Liver (tissue), 9 donors: ENCODE data around the gene RBFA. TPM values are rescaled to one million over a fixed set of nuclear protein-coding genes. Genes with fewer than 3 reads are reported as not detected.

Experiments used
- DNase-seq: peaks from one replicate; pipeline ENCODE4 v3.0.0-alpha.2; 2017; ENCODE audit warnings: low spot score
- H3K27ac ChIP-seq, 2 donors: one replicate each; pipeline ENCODE4 v1.7.0; 2013; ENCODE audit warnings: inconsistent platforms in 2 of 2, low read length in 2 of 2, control low read depth in 1 of 2, low read depth in 1 of 2, mild to moderate bottlenecking in 1 of 2
- H3K27me3 ChIP-seq, 4 donors: one replicate each; pipeline versions ENCODE4 v1.6.1 to v1.7.0; 2013; ENCODE audit warnings: low read length in 3 of 4, inconsistent platforms in 1 of 4, mild to moderate bottlenecking in 1 of 4, moderate library complexity in 1 of 4; ENCODE audit not compliant: control insufficient read depth in 4 of 4, insufficient read depth in 4 of 4
- H3K36me3 ChIP-seq, 4 donors: one replicate each; pipeline versions ENCODE4 v1.6.1 to v1.7.0; 2013; ENCODE audit warnings: low read length in 3 of 4, mild to moderate bottlenecking in 3 of 4, low read depth in 1 of 4, moderate library complexity in 1 of 4; ENCODE audit not compliant: control insufficient read depth in 4 of 4, insufficient read depth in 3 of 4
- H3K4me1 ChIP-seq, 4 donors: one replicate each; pipeline versions ENCODE4 v1.6.1 to v1.7.0; 2013; ENCODE audit warnings: low read length in 3 of 4, mild to moderate bottlenecking in 3 of 4, moderate library complexity in 1 of 4; ENCODE audit not compliant: control insufficient read depth in 4 of 4, insufficient read depth in 4 of 4
- H3K4me3 ChIP-seq, 3 donors: one replicate each; pipeline versions ENCODE4 v1.6.1 to v1.7.0; 2013; ENCODE audit warnings: low read length in 3 of 3, control low read depth in 1 of 3, low read depth in 1 of 3, mild to moderate bottlenecking in 1 of 3
- H3K9ac ChIP-seq, 2 donors: one replicate each; pipeline ENCODE4 v1.7.0; 2013; ENCODE audit warnings: low read length in 2 of 2, mild to moderate bottlenecking in 2 of 2, moderate library complexity in 2 of 2, control low read depth in 1 of 2, low read depth in 1 of 2
- H3K9me3 ChIP-seq, 4 donors: one replicate each; pipeline versions ENCODE4 v1.6.1 to v1.7.0; 2013; ENCODE audit warnings: low read length in 3 of 4; ENCODE audit not compliant: control insufficient read depth in 4 of 4
- CTCF ChIP-seq: fragments of 150-350 bp; IDR thresholded peaks from 2 replicates; pipeline ENCODE4 v1.5.1; 2017; ENCODE audit warnings: improper control_type of control experiment, low read depth, low read length; ENCODE audit not compliant: missing input control
- EGR1 ChIP-seq, 2 donors: IDR thresholded peaks; 2 replicates each; pipeline ENCODE4 v1.6.1; 2016 to 2018; ENCODE audit warnings: antibody characterized with exemption in 2 of 2, low read depth in 2 of 2
- FOXA1 ChIP-seq: IDR thresholded peaks from 2 replicates; pipeline ENCODE4 v1.6.1; 2016; ENCODE audit warnings: antibody characterized with exemption
- FOXA2 ChIP-seq: IDR thresholded peaks from 2 replicates; pipeline ENCODE4 v1.6.1; 2016; ENCODE audit warnings: antibody characterized with exemption
- GABPA ChIP-seq, 2 donors: IDR thresholded peaks in 1 of 2; conservative IDR thresholded peaks in 1 of 2; 2 replicates each; pipeline ENCODE4 v1.6.1; 2016; ENCODE audit warnings: antibody characterized with exemption in 2 of 2, mild to moderate bottlenecking in 1 of 2, moderate library complexity in 1 of 2
- HNF4G ChIP-seq: IDR thresholded peaks from 2 replicates; pipeline ENCODE4 v1.6.1; 2016; ENCODE audit warnings: antibody characterized with exemption
- JUND ChIP-seq, 2 donors: IDR thresholded peaks; 2 replicates each; pipeline ENCODE4 v1.6.1; 2016; ENCODE audit warnings: antibody characterized with exemption in 2 of 2
- MAX ChIP-seq: IDR thresholded peaks from 2 replicates; pipeline ENCODE4 v1.6.1; 2016; ENCODE audit warnings: antibody characterized with exemption
- NR2F2 ChIP-seq: IDR thresholded peaks from 2 replicates; pipeline ENCODE4 v1.6.1; 2016; ENCODE audit warnings: antibody characterized with exemption
- RAD21 ChIP-seq, 2 donors: IDR thresholded peaks; 2 replicates each; pipeline ENCODE4 v1.6.1; 2016; ENCODE audit warnings: antibody characterized with exemption in 2 of 2, mild to moderate bottlenecking in 2 of 2
- RXRA ChIP-seq, 2 donors: IDR thresholded peaks; 2 replicates each; pipeline ENCODE4 v1.6.1; 2017 to 2018; ENCODE audit warnings: antibody characterized with exemption in 2 of 2, mild to moderate bottlenecking in 1 of 2
- SP1 ChIP-seq: IDR thresholded peaks from 2 replicates; pipeline ENCODE4 v1.6.1; 2018; ENCODE audit warnings: antibody characterized with exemption, mild to moderate bottlenecking
- YY1 ChIP-seq: IDR thresholded peaks from 2 replicates; pipeline ENCODE4 v1.6.1; 2016; ENCODE audit warnings: antibody characterized with exemption, mild to moderate bottlenecking
- ZBTB33 ChIP-seq: IDR thresholded peaks from 2 replicates; pipeline ENCODE4 v1.6.1; 2016; ENCODE audit warnings: antibody characterized with exemption
- WGBS: extraction: QIAGEN DNeasy Blood & Tissue Kit; methylation state at CpG from one replicate; pipeline ENCODE4 v1.1.7; 2013; 5-methylcytosine and 5-hydroxymethylcytosine counted together
- polyA plus RNA-seq, 2 donors: library from polyadenylated mRNA; stranded (reverse) in 1 of 2; unstranded in 1 of 2; fragments of 200-250 nt in 1 of 2; fragments of >200 nt in 1 of 2; fragmentation: Nextera tagmentation in 1 of 2; extraction: Ambion mirVana in 1 of 2; gene quantifications; one replicate each; pipeline versions ENCODE4 v1.2.1 to v1.2.3, GENCODE V29; 2013 to 2015
- total RNA-seq, 2 donors: library from RNA; depleted of rRNA; stranded (reverse); fragments of >200 nt; gene quantifications; one replicate each; pipeline ENCODE4 v1.2.3, GENCODE V29; 2014
- donor health status: healthy.
- donor health status: healthy.
- donor health status: healthy.
- donor health status: healthy.
- donor health status: healthy.

RBFA gene
- total and polyA plus RNA-seq, 4 donors = 20.4 to 31.6 (median 27.0) TPM

GRCh38 chr18:80067897-80068296, 33.7 kb downstream of the RBFA start:
- no peak for DNase-seq
- Histone ChIP-seq H3K9ac (no peak overlapping the region), H3K4me3 (no peak overlapping the region), H3K9me3 (no peaks in the 10 kb centered on the region), H3K27me3 (no peaks in the 10 kb centered on the region), H3K36me3 (no peaks in the 10 kb centered on the region), H3K4me1 (no peaks in the 10 kb centered on the region), H3K27ac (no peak overlapping the region)
- TF ChIP-seq MAX (no peak), YY1 (no peak), GABPA (IDR thresholded peaks at IDR 0.05 in 1 of 2, conservative IDR thresholded peaks at IDR 0.05 in 1 of 2) (no peak), HNF4G (no peak), SP1 (no peak), RAD21 (IDR thresholded peaks at IDR 0.05) (no peak), FOXA1 (no peak), RXRA (IDR thresholded peaks at IDR 0.05) (no peak), NR2F2 (no peak), JUND (IDR thresholded peaks at IDR 0.05) (no peak), CTCF (no peak), EGR1 (IDR thresholded peaks at IDR 0.05; ENCODE audit: low read depth in 2 of 2) (no peak), ZBTB33 (no peak)
- WGBS = 95% methylated on average over 10 of the region's 10 CpGs

- Histone ChIP-seq H3K27me3 (no peaks in the 10 kb centered on the region), H3K27ac (no peak overlapping the region), H3K4me3 (no peak overlapping the region), H3K9me3 (no peaks in the 10 kb centered on the region), H3K36me3 (no peaks in the 10 kb centered on the region), H3K4me1 (no peaks in the 10 kb centered on the region), H3K9ac (no peak overlapping the region)
- no peak for DNase-seq
- 82% methylated on average over 10 of the region's 10 CpGs for WGBS
- TF ChIP-seq FOXA1 = no peak
- no peak for TF ChIP-seq ZBTB33
- TF ChIP-seq FOXA2 = no peak
Measured at GRCh38 chr18:80068571-80069272, 34.5 kb downstream of the RBFA start.
